ENCODE measurements around the gene NAALADL1.
A peak's percentile ranks its signal among the peaks of the same experiment; 100 is the strongest.

NAALADL1 gene

GRCh38 chr11:65058419-65059054 lies at the start of gene NAALADL1:
Gene NAALADL1, minus strand, starts transcription at chr11:65058553. Its CDS starts 32 bp downstream, at chr11:65058521.
- no peak for DNase-seq

- no peak for DNase-seq
Measured at GRCh38 chr11:65107751-65108468, 49.6 kb upstream of the NAALADL1 start.

GRCh38 chr11:65107078-65107477 lies 48.7 kb upstream of the NAALADL1 start:
- no peak for DNase-seq

GRCh38 chr11:65104628-65105027 lies 46.3 kb upstream of the NAALADL1 start:
- DNase-seq: no peak

- no peak for DNase-seq
Measured at GRCh38 chr11:65103476-65103875, 45.1 kb upstream of the NAALADL1 start.

- DNase-seq: no peak
Measured at GRCh38 chr11:65102142-65103095, 44.1 kb upstream of the NAALADL1 start.

GRCh38 chr11:65100674-65101350 lies 42.5 kb upstream of the NAALADL1 start:
- no peak for DNase-seq

- no peak for DNase-seq
Measured at GRCh38 chr11:65096926-65097325, 38.6 kb upstream of the NAALADL1 start.

GRCh38 chr11:65095974-65096806 lies 37.8 kb upstream of the NAALADL1 start, which contains the start of gene VPS51:
Gene VPS51, plus strand, starts transcription at chr11:65096214. Its CDS starts 37 bp downstream, at chr11:65096251.
- DNase-seq: peak; percentile 87

GRCh38 chr11:65095427-65095826 lies 37.1 kb upstream of the NAALADL1 start:
- no peak for DNase-seq

GRCh38 chr11:65090628-65091027 lies 32.3 kb upstream of the NAALADL1 start:
- no peak for DNase-seq

GRCh38 chr11:65089621-65090020 lies 31.3 kb upstream of the NAALADL1 start:
- DNase-seq: no peak

GRCh38 chr11:65087827-65088226 lies 29.5 kb upstream of the NAALADL1 start:
- no peak for DNase-seq

GRCh38 chr11:65087216-65087615 lies 28.9 kb upstream of the NAALADL1 start:
- DNase-seq: no peak

- no peak for DNase-seq
Measured at GRCh38 chr11:65086809-65087208, 28.5 kb upstream of the NAALADL1 start.

- DNase-seq: no peak
Measured at GRCh38 chr11:65085446-65085845, 27.1 kb upstream of the NAALADL1 start.

GRCh38 chr11:65084598-65085375 lies 26.4 kb upstream of the NAALADL1 start:
- no peak for DNase-seq

GRCh38 chr11:65083834-65084597 lies 25.7 kb upstream of the NAALADL1 start, which contains the start of the genes CDCA5 and ZFPL1:
Gene CDCA5, minus strand, starts transcription at chr11:65084040. Its CDS starts 62 bp downstream, at chr11:65083978.
Gene ZFPL1, plus strand, starts transcription at chr11:65084222. Its CDS starts 477 bp downstream, at chr11:65084699.
- DNase-seq: peak; percentile 96

GRCh38 chr11:65083134-65083833 lies 24.9 kb upstream of the NAALADL1 start:
- DNase-seq: no peak
